PC-9 (cell line): ENCODE measurements around the gene CLEC16A. TPM values are rescaled to one million over a fixed set of nuclear protein-coding genes. Genes with fewer than 3 reads are reported as not detected.

Experiments used
- BruUV-seq: library from RNA; stranded (reverse); fragments of 400-500 nt; replicated peaks from 2 replicates; lab custom pipeline; 2021; lab: Mats Ljungman, UMichigan
- CTCF ChIA-PET: fragments of 300-600 bp; sonication (Branson Sonifier 250); formaldehyde crosslinking; loops from one replicate; lab custom pipeline; 2022; ENCODE audit warnings: antibody characterized with exemption; lab: Charles Lee
- POLR2A ChIA-PET: fragments of 300-600 bp; sonication (Branson Sonifier 250); formaldehyde crosslinking; loops from one replicate; lab custom pipeline; 2022; ENCODE audit warnings: antibody characterized with exemption; ENCODE audit not compliant: unreplicated experiment; lab: Charles Lee
- DNase-seq, 2 experiments: peaks; one replicate each; pipeline versions ENCODE4 v3.0.0 to v3.0.0-alpha.2; 2015 to 2022; ENCODE audit warnings: mixed read lengths in 1 of 2
- H2AFZ ChIP-seq: fragments of 200-600 bp; sonication (generic); 2 replicates; pipeline ENCODE4 v1.8.1; 2017; ENCODE audit warnings: antibody characterized with exemption
- H3F3A ChIP-seq: fragments of 200-600 bp; sonication (generic); 2 replicates; pipeline ENCODE4 v1.8.1; 2017; ENCODE audit warnings: antibody characterized with exemption, mild to moderate bottlenecking, low read depth; ENCODE audit not compliant: insufficient read depth
- H3K27ac ChIP-seq: fragments of 200-600 bp; sonication (generic); 2 replicates; pipeline ENCODE4 v1.6.1; 2016; ENCODE audit warnings: mixed run types
- H3K27me3 ChIP-seq: fragments of 200-600 bp; sonication (generic); 2 replicates; pipeline ENCODE4 v1.6.1; 2016; ENCODE audit warnings: low read depth, mixed run types; ENCODE audit not compliant: insufficient read depth
- H3K36me3 ChIP-seq: fragments of 200-600 bp; sonication (generic); 2 replicates; pipeline ENCODE4 v1.6.1; 2016; ENCODE audit warnings: low read depth, mixed run types
- H3K4me1 ChIP-seq: fragments of 200-600 bp; sonication (generic); replicated peaks from 2 replicates; pipeline ENCODE4 v1.6.1; 2016; ENCODE audit warnings: mixed run types; ENCODE audit not compliant: insufficient read depth
- H3K4me2 ChIP-seq: fragments of 200-600 bp; sonication (generic); 2 replicates; pipeline ENCODE4 v1.6.1; 2017; ENCODE audit warnings: mixed run types
- H3K4me3 ChIP-seq: fragments of 200-600 bp; sonication (generic); 2 replicates; pipeline ENCODE4 v1.6.1; 2016; ENCODE audit warnings: mixed run types
- H3K79me2 ChIP-seq: fragments of 200-600 bp; sonication (generic); 2 replicates; pipeline ENCODE4 v1.6.1; 2017; ENCODE audit warnings: low read depth, mixed run types
- H3K9me2 ChIP-seq: fragments of 200-600 bp; sonication (generic); 2 replicates; pipeline ENCODE4 v1.8.1; 2017; ENCODE audit warnings: mild to moderate bottlenecking; ENCODE audit not compliant: insufficient read depth
- H3K9me3 ChIP-seq: fragments of 200-600 bp; sonication (generic); 2 replicates; pipeline ENCODE4 v1.8.1; 2016; ENCODE audit warnings: low read depth; ENCODE audit not compliant: insufficient read depth
- H4K20me1 ChIP-seq: fragments of 200-600 bp; sonication (generic); 2 replicates; pipeline ENCODE4 v1.8.1; 2017; ENCODE audit not compliant: insufficient read depth
- CTCF ChIP-seq: fragments of 200-600 bp; sonication (generic); conservative IDR thresholded peaks from 2 replicates; pipeline ENCODE4 v1.6.1; 2017; ENCODE audit warnings: mixed run types, antibody characterized with exemption, mild to moderate bottlenecking, moderate library complexity
- EZH2 ChIP-seq: fragments of 200-600 bp; sonication (generic); IDR thresholded peaks from 2 replicates; pipeline ENCODE4 v1.8.0; 2017; ENCODE audit warnings: antibody characterized with exemption, low read depth
- intact Hi-C: fragments of 100-400 bp; cut with micrococcal nuclease; formaldehyde crosslinking; loops from one replicate; pipeline ENCODE4 v1.10.0; 2022; ENCODE audit not compliant: unreplicated experiment
- total RNA-seq: library from RNA; stranded (reverse); gene quantifications from 2 replicates; pipeline ENCODE4 v1.2.3, GENCODE V29; 2021

CLEC16A gene
- total RNA-seq, 1 experiment from 2014 or later: 34.9 TPM

- no peaks in the 10 kb centered on the region for H3K27me3 ChIP-seq
- H4K20me1 ChIP-seq: peaks cover 23% of the 10 kb centered on the region; the same call in 1 of the 2 replicates
- no TSS peak for BruUV-seq
- no peak overlapping the region for H3K4me3 ChIP-seq
- no peak overlapping the region for H3K27ac ChIP-seq
- no peaks in the 10 kb centered on the region for H3K9me2 ChIP-seq
- no peak overlapping the region for H3K4me2 ChIP-seq
- no peak overlapping the region for H2AFZ ChIP-seq
- intact Hi-C loops: no loop called here
- ChIA-PET CTCF (no interaction called here), POLR2A (interaction anchor here (0.6 kb wide), 1 partner anchor 644 kb away, joined by 3 read pairs; no protein-coding TSS in a partner anchor)
- peaks cover 5% of the 10 kb centered on the region; the same call in 1 of the 2 replicates for H3K36me3 ChIP-seq
- no peaks in the 10 kb centered on the region for H3K4me1 ChIP-seq
- 0 out of 2 replicates have a peak, but pooled peaks cover under 1% of the 10 kb centered on the region for H3K79me2 ChIP-seq
- no peaks in the 10 kb centered on the region for H3F3A ChIP-seq
- H3K9me3 ChIP-seq: no peaks in the 10 kb centered on the region
- DNase-seq: no peak
- TF ChIP-seq CTCF (no peak), EZH2 (no peak)
Observed at GRCh38 chr16:10929853-10930754, 14.3 kb upstream of the CLEC16A start.

GRCh38 chr16:10930755-10931093 lies 13.6 kb upstream of the CLEC16A start:
- no peaks in the 10 kb centered on the region for H3K9me3 ChIP-seq
- intact Hi-C loops: no loop called here
- H3K79me2 ChIP-seq: 0 out of 2 replicates have a peak, but pooled peaks cover 3% of the 10 kb centered on the region
- H3K27ac ChIP-seq: no peak overlapping the region
- H3K4me2 ChIP-seq: no peak overlapping the region
- H3F3A ChIP-seq: no peaks in the 10 kb centered on the region
- ChIA-PET CTCF (no interaction called here), POLR2A (interaction anchor here (0.6 kb wide), 1 partner anchor 644 kb away, joined by 3 read pairs; no protein-coding TSS in a partner anchor)
- H3K9me2 ChIP-seq: no peaks in the 10 kb centered on the region
- no peak overlapping the region for H3K4me3 ChIP-seq
- H3K36me3 ChIP-seq: peaks cover 5% of the 10 kb centered on the region; the same call in 1 of the 2 replicates
- no peaks in the 10 kb centered on the region for H3K27me3 ChIP-seq
- no peaks in the 10 kb centered on the region for H3K4me1 ChIP-seq
- BruUV-seq: no TSS peak
- TF ChIP-seq EZH2 (no peak), CTCF (no peak)
- peaks cover 23% of the 10 kb centered on the region; the same call in 1 of the 2 replicates for H4K20me1 ChIP-seq
- H2AFZ ChIP-seq: no peak overlapping the region
- no peak for DNase-seq

GRCh38 chr16:10931134-10931533 lies 13.2 kb upstream of the CLEC16A start:
- TF ChIP-seq EZH2 (no peak), CTCF (no peak)
- Histone ChIP-seq H3K4me2 (no peak overlapping the region), H3K9me2 (no peaks in the 10 kb centered on the region), H3K27ac (no peak overlapping the region), H4K20me1 (peaks cover 23% of the 10 kb centered on the region; the same call in 1 of the 2 replicates), H3K79me2 (0 out of 2 replicates have a peak, but pooled peaks cover 7% of the 10 kb centered on the region), H3K9me3 (no peaks in the 10 kb centered on the region), H3K4me1 (no peaks in the 10 kb centered on the region), H2AFZ (no peak overlapping the region), H3K4me3 (no peak overlapping the region), H3K36me3 (peaks cover 5% of the 10 kb centered on the region; the same call in 1 of the 2 replicates), H3K27me3 (no peaks in the 10 kb centered on the region), H3F3A (no peaks in the 10 kb centered on the region)
- CTCF ChIA-PET: no interaction called here
- no peak for DNase-seq
- POLR2A ChIA-PET: no interaction called here
- intact Hi-C loops: no loop called here
- no TSS peak for BruUV-seq
